Measurements from ENCODE around the gene KCNMA1.

DNA sequence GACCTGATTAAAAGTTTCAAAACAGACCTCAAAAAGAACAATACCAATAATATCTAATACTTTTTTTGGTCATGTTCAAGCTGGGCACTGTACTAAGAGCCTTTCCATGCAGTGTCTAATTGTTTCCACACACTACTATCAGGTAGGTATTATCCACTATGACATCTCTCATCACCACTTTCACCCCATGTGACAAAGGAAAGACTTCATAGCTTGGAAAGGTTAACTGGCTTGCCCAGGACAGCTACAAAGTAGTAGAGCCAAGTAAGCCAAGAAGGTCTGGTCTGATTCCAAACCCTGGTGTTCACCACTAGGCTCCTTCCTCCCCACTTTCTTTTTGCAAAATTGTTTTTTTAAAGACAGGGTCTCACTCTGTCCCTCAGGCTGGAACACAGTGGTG is 400.5 kb downstream of the KCNMA1 start:
- TF ChIP-seq CTCF (IDR thresholded peaks at IDR 0.05) (no peak), EZH2 (IDR thresholded peaks at IDR 0.05; ENCODE audit: borderline replicate concordance, insufficient read depth, low read depth, low read length, poor library complexity, severe bottlenecking) (no peak)

All from B cell (primary cell).